GM10248 (cell line): Measurements from ENCODE around the gene MAP7D2.
A peak's percentile ranks its signal among the peaks of the same experiment; 100 is the strongest.

Experiments used
- CTCF ChIA-PET: fragments of 300-600 bp; sonication (Branson Sonifier 250); formaldehyde crosslinking; extraction: SDS; loops from one replicate; lab custom pipeline; 2021; ENCODE audit warnings: antibody characterized with exemption; lab: Yijun Ruan, JAX
- POLR2A ChIA-PET: fragments of 350-650 bp; sonication (Branson Sonifier 250); formaldehyde crosslinking; extraction: SDS; loops from one replicate; lab custom pipeline; 2020; ENCODE audit warnings: antibody characterized with exemption; lab: Yijun Ruan, JAX
- DNase-seq: peaks from one replicate; pipeline ENCODE4 v3.0.0; 2012; ENCODE audit errors: extremely low spot score
- CTCF ChIP-seq: IDR thresholded peaks from 2 replicates; pipeline ENCODE4 v1.5.1; 2012; ENCODE audit warnings: mild to moderate bottlenecking, low read depth; ENCODE audit errors: extremely low read depth, missing control alignments, control extremely low read depth

The MAP7D2 gene

DNA sequence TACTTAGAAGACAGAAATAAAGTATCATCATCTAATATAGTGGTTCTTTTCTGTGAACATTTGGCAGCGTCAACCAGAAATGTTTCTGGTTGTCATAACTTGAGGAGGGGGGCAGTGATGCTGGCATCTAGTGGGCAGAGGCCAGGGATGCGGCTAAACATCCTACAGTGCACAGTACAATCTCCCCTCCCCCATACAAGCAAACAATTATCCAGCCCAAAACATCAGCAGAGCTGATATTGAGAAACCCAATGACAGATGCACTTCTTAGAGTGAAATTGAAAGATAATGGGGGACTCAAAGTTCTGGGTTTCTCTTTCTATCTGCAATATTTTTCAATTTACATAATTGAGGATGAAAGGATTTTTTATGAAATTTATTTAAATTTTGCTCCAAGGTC lies 26.9 kb upstream of the MAP7D2 start:
- CTCF ChIA-PET = no interaction called here
- TF ChIP-seq CTCF = no peak
- POLR2A ChIA-PET = no interaction called here
- no peak for DNase-seq

DNA sequence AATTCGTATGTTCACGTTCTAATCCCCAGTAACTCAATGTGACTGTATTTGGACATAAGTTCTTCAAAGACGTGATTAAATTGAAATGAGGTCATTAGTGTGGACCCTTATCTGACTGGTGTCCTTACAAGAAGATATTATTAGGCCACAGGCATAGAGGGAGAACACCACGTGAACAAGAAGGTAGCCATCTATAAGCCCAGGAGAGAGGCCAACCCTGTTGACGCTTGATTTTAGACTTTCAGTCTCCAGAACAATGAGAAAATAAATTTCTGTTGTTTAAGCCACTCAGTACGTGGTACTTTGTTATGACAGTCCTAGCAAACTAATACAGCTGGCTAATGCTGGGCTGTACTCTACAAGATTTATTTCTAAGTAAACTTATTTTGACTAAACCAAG lies 26.4 kb upstream of the MAP7D2 start:
- ChIA-PET CTCF (no interaction called here), POLR2A (interaction anchor here (0.6 kb wide), 1 partner anchor 25 kb away, joined by 3 read pairs; no protein-coding TSS in a partner anchor)
- no peak for TF ChIP-seq CTCF
- no peak for DNase-seq

- no peak for TF ChIP-seq CTCF
- ChIA-PET CTCF (interaction anchor here (0.7 kb wide), 1 partner anchor 40 kb away, joined by 3 read pairs; no protein-coding TSS in a partner anchor), POLR2A (interaction anchor here (0.8 kb wide), 1 partner anchor 610 kb away, joined by 7 read pairs; no protein-coding TSS in a partner anchor)
- peak; percentile 93 for DNase-seq
Observed at GRCh38 chrX:20141281-20142220, 24.8 kb upstream of the MAP7D2 start, which contains the start of gene EIF1AX. TSS of gene EIF1AX (minus strand) at chrX:20141838. CDS start at chrX:20141640, 198 bp downstream.

GRCh38 chrX:20140420-20140819 lies 23.7 kb upstream of the MAP7D2 start:
- DNase-seq = no peak
- no peak for TF ChIP-seq CTCF
- CTCF ChIA-PET = no interaction called here
- POLR2A ChIA-PET = interaction anchor here (0.8 kb wide), 1 partner anchor 609 kb away, joined by 7 read pairs; no protein-coding TSS in a partner anchor

GRCh38 chrX:20139966-20140365 lies 23.3 kb upstream of the MAP7D2 start:
- no peak for DNase-seq
- CTCF ChIA-PET = no interaction called here
- no peak for TF ChIP-seq CTCF
- POLR2A ChIA-PET = no interaction called here

DNA sequence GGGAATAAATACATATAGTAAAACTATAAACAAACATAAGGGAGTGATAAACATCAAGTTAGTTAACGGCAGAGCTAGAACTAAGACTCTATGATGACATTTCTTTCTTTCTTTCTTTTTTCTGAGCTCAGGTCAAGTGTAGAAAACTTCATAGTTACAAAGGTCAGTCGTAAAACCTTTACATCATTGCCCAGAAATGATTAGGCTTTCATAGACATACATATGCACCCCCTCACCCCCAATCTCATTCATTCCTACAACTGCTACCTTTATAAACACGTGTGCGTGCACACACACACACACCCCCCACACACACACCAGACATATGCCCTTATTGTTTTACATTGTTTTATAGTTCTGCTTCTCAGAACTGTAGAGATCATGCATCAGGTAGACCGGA lies 19.2 kb upstream of the MAP7D2 start:
- POLR2A ChIA-PET = no interaction called here
- TF ChIP-seq CTCF = no peak
- DNase-seq = no peak
- CTCF ChIA-PET = no interaction called here
